ENCODE measurements around the gene ATOSB.
"Not testable (repeated sequence)": the region's sequence is repeated elsewhere in the genome, so short reads cannot be mapped to it uniquely, and the experiment has no call there.

The ATOSB gene

GRCh38 chr9:35147941-35148563, 32.4 kb upstream of the ATOSB start:
- H3K4me1 ChIP-seq (ENCODE audit: control insufficient read depth, insufficient read depth, low read length); H3K36me3 ChIP-seq (ENCODE audit: control insufficient read depth, insufficient read depth, low read length); H3K27ac ChIP-seq (ENCODE audit: low read depth, low read length); H3K27me3 ChIP-seq (ENCODE audit: control insufficient read depth, insufficient read depth, low read length); H3K4me3 ChIP-seq (ENCODE audit: low read depth, low read length); H3K9ac ChIP-seq (ENCODE audit: low read length): not testable (repeated sequence)
- H3K9me3 ChIP-seq (ENCODE audit: control insufficient read depth, insufficient read depth, low read depth, low read length) = peaks cover 53% of the 10 kb centered on the region

GRCh38 chr9:35142037-35142436, 26.4 kb upstream of the ATOSB start:
- Histone ChIP-seq H3K9me3 (ENCODE audit: control insufficient read depth, insufficient read depth, low read depth, low read length) (peaks cover 46% of the 10 kb centered on the region), H3K36me3 (ENCODE audit: control insufficient read depth, insufficient read depth, low read length) (no peaks in the 10 kb centered on the region)

DNA sequence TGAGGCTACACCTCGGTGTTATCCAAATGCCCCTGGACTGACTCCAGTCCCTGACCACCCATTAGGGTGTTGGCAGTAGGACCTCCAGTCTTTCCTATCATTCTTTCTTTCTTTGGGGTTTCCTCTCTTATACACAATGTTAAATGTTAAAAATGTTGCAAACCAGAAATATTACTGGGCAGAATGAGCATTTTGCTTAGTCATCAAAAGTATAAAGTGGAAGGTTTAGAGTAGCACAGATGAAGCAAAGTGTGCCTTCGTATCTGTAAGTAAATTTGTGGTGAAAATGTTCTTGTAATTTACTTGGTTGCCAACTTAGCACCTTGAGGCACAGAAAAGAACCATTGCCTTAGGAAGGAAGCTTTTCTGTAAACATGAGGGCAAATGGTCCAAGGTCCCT, 24.4 kb upstream of the ATOSB start:
- no peak overlapping the region for H3K9ac ChIP-seq (ENCODE audit: low read length)
- H3K27ac ChIP-seq (ENCODE audit: low read depth, low read length) = no peak overlapping the region
- no peaks in the 10 kb centered on the region for H3K4me1 ChIP-seq (ENCODE audit: control insufficient read depth, insufficient read depth, low read length)
- H3K36me3 ChIP-seq (ENCODE audit: control insufficient read depth, insufficient read depth, low read length) = no peaks in the 10 kb centered on the region
- peaks cover 40% of the 10 kb centered on the region for H3K9me3 ChIP-seq (ENCODE audit: control insufficient read depth, insufficient read depth, low read depth, low read length)
- no peak overlapping the region for H3K4me3 ChIP-seq (ENCODE audit: low read depth, low read length)
- no peaks in the 10 kb centered on the region for H3K27me3 ChIP-seq (ENCODE audit: control insufficient read depth, insufficient read depth, low read length)

More at GRCh38 chr9:35142037-35142436, 26.4 kb upstream of the ATOSB start:
- H3K9ac ChIP-seq (ENCODE audit: low read length) = no peak overlapping the region
- no peaks in the 10 kb centered on the region for H3K27me3 ChIP-seq (ENCODE audit: control insufficient read depth, insufficient read depth, low read length)
- no peak overlapping the region for H3K27ac ChIP-seq (ENCODE audit: low read depth, low read length)
- H3K4me1 ChIP-seq (ENCODE audit: control insufficient read depth, insufficient read depth, low read length) = no peaks in the 10 kb centered on the region
- no peak overlapping the region for H3K4me3 ChIP-seq (ENCODE audit: low read depth, low read length)

DNA sequence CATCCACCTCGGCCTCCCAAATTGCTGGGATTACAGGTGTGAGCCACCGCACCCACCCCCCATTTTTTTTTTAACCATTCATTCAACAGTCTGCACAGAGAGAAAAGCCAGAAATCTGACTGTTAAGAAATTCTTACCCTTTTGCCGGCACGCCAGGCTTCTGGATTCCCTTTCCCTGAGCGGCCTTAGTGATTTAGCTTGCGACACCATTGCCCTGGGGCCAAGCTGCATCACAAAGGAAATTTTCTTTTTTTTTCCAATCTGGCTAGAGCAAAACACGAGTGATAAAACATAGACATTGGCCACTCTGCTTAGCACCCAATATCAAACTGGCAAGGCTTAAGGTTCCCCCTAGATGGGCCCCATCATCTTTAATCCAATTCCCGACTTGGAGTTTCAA, 21.2 kb upstream of the ATOSB start:
- no peaks in the 10 kb centered on the region for H3K4me1 ChIP-seq (ENCODE audit: control insufficient read depth, insufficient read depth, low read length)
- H3K4me3 ChIP-seq (ENCODE audit: low read depth, low read length) = no peak overlapping the region
- no peak overlapping the region for H3K27ac ChIP-seq (ENCODE audit: low read depth, low read length)
- H3K9ac ChIP-seq (ENCODE audit: low read length) = no peak overlapping the region
- peaks cover 29% of the 10 kb centered on the region for H3K9me3 ChIP-seq (ENCODE audit: control insufficient read depth, insufficient read depth, low read depth, low read length)
- H3K27me3 ChIP-seq (ENCODE audit: control insufficient read depth, insufficient read depth, low read length) = no peaks in the 10 kb centered on the region
- H3K36me3 ChIP-seq (ENCODE audit: control insufficient read depth, insufficient read depth, low read length) = no peaks in the 10 kb centered on the region

DNA sequence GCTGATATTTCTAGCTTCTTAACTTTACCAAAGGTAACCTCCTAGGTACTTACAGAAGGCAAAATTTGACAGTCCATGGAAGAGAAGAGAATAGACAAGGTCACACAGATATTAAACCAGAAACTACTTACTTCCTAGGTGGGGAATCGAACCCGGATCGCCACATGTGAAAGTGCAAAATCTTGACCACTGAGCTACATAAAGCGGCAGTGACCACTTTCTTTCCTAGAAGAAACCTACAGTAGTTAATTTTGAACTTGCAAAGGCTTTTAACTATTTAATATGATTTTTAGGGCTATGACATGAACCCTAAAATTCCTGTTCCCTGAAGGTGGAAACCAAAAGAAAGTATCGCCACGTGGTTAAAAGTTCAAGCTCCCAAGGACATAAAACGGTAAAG, 20.3 kb upstream of the ATOSB start:
- Histone ChIP-seq H3K4me1 (ENCODE audit: control insufficient read depth, insufficient read depth, low read length) (no peaks in the 10 kb centered on the region), H3K9me3 (ENCODE audit: control insufficient read depth, insufficient read depth, low read depth, low read length) (peaks cover 22% of the 10 kb centered on the region), H3K4me3 (ENCODE audit: low read depth, low read length) (no peak overlapping the region), H3K27ac (ENCODE audit: low read depth, low read length) (no peak overlapping the region), H3K27me3 (ENCODE audit: control insufficient read depth, insufficient read depth, low read length) (no peaks in the 10 kb centered on the region), H3K36me3 (ENCODE audit: control insufficient read depth, insufficient read depth, low read length) (no peaks in the 10 kb centered on the region), H3K9ac (ENCODE audit: low read length) (no peak overlapping the region)

DNA sequence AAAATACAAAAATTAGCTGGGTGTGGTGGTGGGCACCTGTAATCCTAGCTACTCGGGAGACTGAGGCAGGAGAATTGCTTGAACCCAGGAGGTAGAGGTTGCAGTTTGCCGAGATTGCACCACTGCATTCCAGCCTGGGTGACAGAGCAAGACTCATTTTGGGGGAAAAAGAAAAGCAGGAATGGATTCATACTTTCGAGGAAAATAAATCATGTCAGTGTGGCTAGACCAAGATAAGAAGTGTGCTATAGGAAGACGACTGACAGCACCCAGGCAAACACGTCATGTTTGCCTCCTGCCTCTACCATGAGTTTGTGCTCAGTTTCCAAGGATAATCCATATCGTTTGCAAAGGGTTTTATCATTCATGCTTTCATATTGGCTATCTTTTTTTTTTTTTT, 19.3 kb upstream of the ATOSB start:
- Histone ChIP-seq H3K36me3 (ENCODE audit: control insufficient read depth, insufficient read depth, low read length) (no peaks in the 10 kb centered on the region), H3K27me3 (ENCODE audit: control insufficient read depth, insufficient read depth, low read length) (no peaks in the 10 kb centered on the region), H3K4me3 (ENCODE audit: low read depth, low read length) (no peak overlapping the region), H3K9me3 (ENCODE audit: control insufficient read depth, insufficient read depth, low read depth, low read length) (peaks cover 18% of the 10 kb centered on the region), H3K9ac (ENCODE audit: low read length) (no peak overlapping the region), H3K4me1 (ENCODE audit: control insufficient read depth, insufficient read depth, low read length) (no peaks in the 10 kb centered on the region), H3K27ac (ENCODE audit: low read depth, low read length) (no peak overlapping the region)

GRCh38 chr9:35116898-35117551, 1.4 kb upstream of the ATOSB start:
- Histone ChIP-seq H3K4me3 (ENCODE audit: low read depth, low read length) (peak overlapping the region; percentile 63), H3K36me3 (ENCODE audit: control insufficient read depth, insufficient read depth, low read length) (no peaks in the 10 kb centered on the region), H3K27ac (ENCODE audit: low read depth, low read length) (no peak overlapping the region), H3K9ac (ENCODE audit: low read length) (peak overlapping the region; percentile 65), H3K27me3 (ENCODE audit: control insufficient read depth, insufficient read depth, low read length) (no peaks in the 10 kb centered on the region), H3K9me3 (ENCODE audit: control insufficient read depth, insufficient read depth, low read depth, low read length) (no peaks in the 10 kb centered on the region), H3K4me1 (ENCODE audit: control insufficient read depth, insufficient read depth, low read length) (peaks cover 24% of the 10 kb centered on the region)

- Histone ChIP-seq H3K4me3 (ENCODE audit: low read depth, low read length) (peak overlapping the region; percentile 63), H3K27me3 (ENCODE audit: control insufficient read depth, insufficient read depth, low read length) (no peaks in the 10 kb centered on the region), H3K9ac (ENCODE audit: low read length) (peak overlapping the region; percentile 12), H3K4me1 (ENCODE audit: control insufficient read depth, insufficient read depth, low read length) (peaks cover 27% of the 10 kb centered on the region), H3K36me3 (ENCODE audit: control insufficient read depth, insufficient read depth, low read length) (no peaks in the 10 kb centered on the region), H3K27ac (ENCODE audit: low read depth, low read length) (no peak overlapping the region), H3K9me3 (ENCODE audit: control insufficient read depth, insufficient read depth, low read depth, low read length) (no peaks in the 10 kb centered on the region)
These were observed 856 bp upstream of the ATOSB start for GRCh38 chr9:35116539-35116897.

- Histone ChIP-seq H3K4me1 (ENCODE audit: control insufficient read depth, insufficient read depth, low read length) (peaks cover 36% of the 10 kb centered on the region), H3K27me3 (ENCODE audit: control insufficient read depth, insufficient read depth, low read length) (no peaks in the 10 kb centered on the region), H3K9me3 (ENCODE audit: control insufficient read depth, insufficient read depth, low read depth, low read length) (no peaks in the 10 kb centered on the region), H3K4me3 (ENCODE audit: low read depth, low read length) (peak overlapping the region; percentile 98), H3K36me3 (ENCODE audit: control insufficient read depth, insufficient read depth, low read length) (no peaks in the 10 kb centered on the region), H3K27ac (ENCODE audit: low read depth, low read length) (peak overlapping the region; percentile 15; the same call in 1 of the 2 replicates), H3K9ac (ENCODE audit: low read length) (peak overlapping the region; percentile 69)
These were observed 628 bp downstream of the ATOSB start for GRCh38 chr9:35114840-35115628.

DNA sequence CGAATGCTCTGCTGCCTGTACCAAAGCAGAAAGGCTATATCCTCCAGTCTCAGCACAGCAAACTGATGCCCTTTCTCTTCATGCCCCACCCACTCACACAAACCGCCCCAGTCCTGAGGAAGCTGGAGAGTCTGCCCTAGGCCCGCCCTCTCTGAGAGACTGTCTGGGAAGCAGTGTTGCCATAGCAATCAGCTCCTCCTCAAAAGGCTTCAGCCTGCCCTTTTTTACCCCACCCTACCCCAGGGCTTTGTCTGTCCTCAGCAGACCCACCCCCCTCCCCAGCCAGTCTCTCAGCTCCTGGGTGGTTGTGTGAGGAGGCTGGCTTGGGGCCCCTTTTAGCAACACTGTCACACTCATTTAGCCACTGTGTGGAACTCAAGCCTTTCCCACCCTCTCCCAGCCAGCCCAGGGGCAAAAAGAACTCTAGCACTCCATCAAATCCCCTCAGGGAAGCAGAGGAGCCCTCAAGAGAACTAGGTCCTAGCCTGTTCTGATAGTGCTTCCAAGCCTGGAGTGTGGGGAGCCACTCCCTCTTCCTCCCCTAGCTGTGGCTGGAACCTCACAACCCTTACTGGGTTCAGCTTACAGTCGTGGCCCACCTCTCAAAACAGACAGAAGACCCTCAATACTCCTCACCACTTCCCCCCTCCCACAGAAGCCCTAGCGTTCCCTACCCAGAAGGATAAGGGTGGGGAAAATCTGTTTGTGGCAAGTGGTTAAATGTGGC, 1.4 kb downstream of the ATOSB start:
- Histone ChIP-seq H3K27me3 (ENCODE audit: control insufficient read depth, insufficient read depth, low read length) (no peaks in the 10 kb centered on the region), H3K36me3 (ENCODE audit: control insufficient read depth, insufficient read depth, low read length) (no peaks in the 10 kb centered on the region), H3K9me3 (ENCODE audit: control insufficient read depth, insufficient read depth, low read depth, low read length) (no peaks in the 10 kb centered on the region), H3K4me3 (ENCODE audit: low read depth, low read length) (peak overlapping the region; percentile 98), H3K9ac (ENCODE audit: low read length) (peak overlapping the region; percentile 69), H3K4me1 (ENCODE audit: control insufficient read depth, insufficient read depth, low read length) (peaks cover 36% of the 10 kb centered on the region), H3K27ac (ENCODE audit: low read depth, low read length) (peak overlapping the region; percentile 15; the same call in 1 of the 2 replicates)
